NCI-H146 treated with DMSO at 0.1 percent for 48 hours (cell line): ENCODE data around the gene ZNF331.
"Not testable (repeated sequence)": the region's sequence is repeated elsewhere in the genome, so short reads cannot be mapped to it uniquely, and the experiment has no call there.

Source experiments
- DNase-seq: peaks from one replicate; lab custom pipeline; 2025; ENCODE audit not compliant: unreplicated experiment; lab: John Stamatoyannopoulos, UW

Gene ZNF331

DNA sequence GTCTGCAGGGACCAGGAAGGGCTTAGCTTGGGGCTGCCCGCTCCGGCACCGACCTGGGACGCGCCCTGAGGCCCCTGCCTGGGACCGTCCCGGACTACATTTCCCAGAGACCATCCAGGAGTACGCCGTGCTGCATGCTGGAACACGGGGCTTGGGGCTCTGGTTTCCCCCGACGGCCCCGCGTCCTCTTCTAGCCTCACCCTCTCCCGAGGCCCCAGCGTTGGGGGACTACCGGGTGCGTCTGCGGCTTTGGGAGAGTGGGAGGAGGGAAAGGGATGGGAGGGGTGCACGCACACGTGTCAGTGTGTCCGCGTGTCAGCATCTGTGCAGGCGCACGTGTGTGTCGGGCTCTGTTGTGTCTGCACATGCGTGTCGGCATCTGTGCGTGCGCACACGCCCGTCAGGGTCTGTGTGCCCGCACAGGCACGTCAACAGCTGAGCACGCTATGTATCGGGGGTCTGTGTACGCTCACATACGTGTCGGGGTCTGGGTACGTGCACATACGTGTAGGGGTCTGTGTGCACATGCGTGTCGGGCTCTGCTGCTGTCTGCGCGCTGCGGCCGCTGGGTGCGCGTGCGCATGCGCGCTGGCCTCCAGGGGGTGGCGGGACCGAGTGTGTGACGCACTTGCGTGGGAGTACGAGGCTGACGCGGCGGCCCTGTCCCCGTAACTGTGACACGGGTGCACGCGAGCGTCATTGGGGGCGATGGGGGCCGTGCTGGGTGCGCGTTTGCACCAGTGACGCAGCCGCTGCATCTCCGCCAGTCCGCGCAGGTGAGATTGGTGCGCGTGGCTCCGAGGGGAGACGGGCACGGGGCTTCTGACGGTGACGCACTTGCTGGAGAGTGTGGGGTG, at the start of gene ZNF331:
TSS of gene ZNF331 (plus strand) at position 625 of the 857 bp plus-strand sequence. CDS start 31,232 bp downstream, outside the sequence.
- DNase-seq: peak; percentile 30

- DNase-seq: no peak
Measured at GRCh38 chr19:53492153-53492552, 45.8 kb upstream of the ZNF331 start.

- DNase-seq: not testable (repeated sequence)
Measured at GRCh38 chr19:53497311-53498023, 40.5 kb upstream of the ZNF331 start.

- not testable (repeated sequence) for DNase-seq
Measured at GRCh38 chr19:53498024-53498395, 39.9 kb upstream of the ZNF331 start.

DNA sequence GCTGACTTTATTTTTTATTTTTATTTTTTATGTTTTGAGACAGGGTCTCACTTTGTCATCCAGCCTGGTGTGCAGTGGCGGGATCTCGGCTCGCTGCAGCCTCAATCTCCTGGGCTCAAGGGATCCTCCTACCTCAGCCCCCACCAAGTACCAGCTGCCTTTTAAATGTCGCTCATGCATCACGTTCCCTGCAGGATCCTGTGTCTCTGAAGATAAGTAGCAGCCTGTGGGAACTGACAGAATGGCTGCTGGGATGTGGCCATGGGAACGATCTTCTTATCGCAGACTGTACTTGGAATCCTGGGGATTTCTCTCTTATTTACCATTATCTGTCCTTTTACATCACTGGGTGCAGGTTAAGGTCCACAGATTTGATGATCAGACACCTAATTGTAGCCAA, 34.8 kb upstream of the ZNF331 start:
- DNase-seq: peak; percentile 27

GRCh38 chr19:53503671-53504364, 34.1 kb upstream of the ZNF331 start:
- DNase-seq: peak; percentile 36

- DNase-seq: not testable (repeated sequence)
Measured at GRCh38 chr19:53504365-53504703, 33.6 kb upstream of the ZNF331 start.

DNA sequence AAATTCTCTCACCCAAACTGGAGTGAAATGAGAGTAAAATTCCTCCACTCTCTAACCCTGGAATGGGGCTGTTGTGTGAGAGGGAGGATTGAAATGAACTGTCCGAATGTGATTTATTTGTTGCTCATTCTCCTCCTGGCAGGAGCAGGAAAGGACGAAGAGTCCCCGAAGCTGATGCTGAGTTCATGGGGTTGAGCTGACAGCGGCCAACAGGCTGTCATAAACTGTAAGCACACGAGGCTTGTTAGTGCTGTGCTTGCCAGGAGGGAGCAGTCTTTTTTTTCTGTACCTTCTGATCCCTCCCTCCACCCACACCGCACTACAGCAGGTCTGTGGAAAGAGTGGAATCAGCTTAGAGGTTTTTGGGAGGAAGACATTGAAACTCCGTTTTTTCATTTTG, 33.1 kb upstream of the ZNF331 start:
- DNase-seq: peak; percentile 4

DNA sequence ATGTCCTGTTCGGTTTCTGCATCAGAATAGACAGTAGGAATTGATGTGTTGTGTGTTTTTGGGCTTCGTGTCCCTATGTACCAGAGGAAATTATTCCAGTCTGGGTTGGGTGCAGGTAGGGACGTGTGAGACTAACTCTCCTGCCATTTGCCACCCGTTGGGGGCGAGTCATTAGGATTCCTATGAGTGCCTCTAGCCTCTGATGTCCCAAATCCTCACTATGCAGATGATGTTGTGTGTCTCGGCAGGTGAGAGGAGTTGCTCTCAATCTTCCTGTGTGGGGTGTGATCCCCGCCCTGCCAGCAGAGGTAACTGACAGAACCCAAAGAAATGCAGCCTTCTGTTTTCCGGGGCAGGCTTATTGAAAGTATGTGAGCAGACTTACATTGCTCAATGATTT, 31.2 kb upstream of the ZNF331 start:
- DNase-seq: no peak

DNA sequence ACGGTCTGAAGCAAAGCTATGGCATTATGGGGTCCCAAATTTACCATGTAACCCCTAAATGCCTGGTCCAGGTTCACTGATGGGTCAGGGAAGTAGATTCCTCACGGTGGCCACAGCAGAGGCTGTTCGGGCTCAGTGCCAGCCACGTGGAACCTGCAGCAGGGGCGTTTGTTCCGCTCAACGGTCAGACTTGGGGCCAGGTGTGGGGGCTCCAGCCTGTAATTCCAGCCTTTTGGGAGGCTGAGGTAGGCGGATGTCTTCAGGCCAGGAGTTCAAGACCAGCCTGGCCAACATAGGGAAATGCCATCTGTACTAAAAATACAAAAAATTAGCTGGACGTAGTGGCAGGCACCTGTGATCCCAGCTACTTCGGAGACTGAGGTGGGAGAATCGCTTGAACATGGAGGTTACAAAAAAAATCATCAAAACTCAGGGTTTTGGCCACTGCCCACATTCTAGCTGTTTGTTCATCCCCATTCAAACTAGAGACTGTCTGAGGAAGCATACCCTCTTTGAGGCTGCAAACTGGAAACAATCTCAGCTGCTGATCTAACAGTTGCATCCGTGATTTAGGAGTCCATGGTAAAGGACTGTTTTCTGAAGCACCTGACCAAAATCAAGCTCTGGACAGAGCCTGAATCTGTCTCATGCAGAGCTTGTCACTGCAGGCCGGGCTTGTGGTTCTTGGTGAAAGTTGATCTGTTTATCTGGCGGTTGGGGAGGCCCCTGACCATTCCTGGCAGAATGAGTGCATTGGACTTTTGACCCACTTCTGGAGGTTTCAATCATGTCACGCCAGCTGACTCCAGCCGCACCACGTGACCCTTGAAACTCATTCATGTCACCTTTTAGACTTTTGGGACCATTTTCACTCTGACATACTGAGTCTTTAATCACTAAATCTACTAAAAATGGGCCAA, 30.2 kb upstream of the ZNF331 start:
- no peak for DNase-seq

DNA sequence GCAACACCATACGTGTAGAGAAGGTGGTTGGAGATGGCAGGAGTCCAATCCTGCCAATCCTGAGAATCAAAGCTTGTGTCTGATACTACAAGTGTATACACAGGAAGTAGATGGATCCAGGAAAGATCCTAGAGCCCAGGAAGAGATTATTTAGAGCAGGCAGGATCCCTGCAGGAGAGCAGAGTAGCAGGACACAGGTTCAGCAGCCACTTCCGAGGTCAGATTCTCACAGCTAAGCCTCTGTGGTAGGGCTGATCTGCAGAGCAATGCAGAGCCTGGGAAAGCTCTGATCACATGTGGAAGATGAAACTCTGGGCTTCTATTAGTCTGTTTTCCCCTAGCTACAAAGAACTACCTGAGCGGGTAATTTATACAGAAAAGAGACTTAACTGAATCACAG, 28.5 kb upstream of the ZNF331 start:
- no peak for DNase-seq

GRCh38 chr19:53509845-53510244, 28.1 kb upstream of the ZNF331 start:
- DNase-seq: no peak

DNA sequence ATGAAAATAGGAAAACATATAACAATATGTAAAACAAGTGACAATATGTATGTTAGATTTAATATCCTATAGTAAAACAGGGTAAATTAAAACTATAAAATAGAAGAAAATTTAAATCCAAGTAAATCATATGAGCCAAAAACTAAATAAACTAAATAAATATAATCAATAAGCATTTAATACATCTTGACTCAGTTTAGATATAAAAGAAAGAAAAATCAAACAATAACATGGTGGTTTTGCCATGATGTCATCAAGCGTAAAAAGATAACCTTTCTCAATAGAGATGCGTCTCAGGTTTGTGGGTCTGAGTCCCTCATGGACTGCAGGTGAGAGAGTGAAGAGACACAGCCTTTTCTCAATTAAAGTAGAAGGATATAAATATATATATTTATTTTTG, 26.6 kb upstream of the ZNF331 start:
- DNase-seq: no peak

GRCh38 chr19:53511933-53512374, 26.0 kb upstream of the ZNF331 start:
- DNase-seq: peak; percentile 27

DNA sequence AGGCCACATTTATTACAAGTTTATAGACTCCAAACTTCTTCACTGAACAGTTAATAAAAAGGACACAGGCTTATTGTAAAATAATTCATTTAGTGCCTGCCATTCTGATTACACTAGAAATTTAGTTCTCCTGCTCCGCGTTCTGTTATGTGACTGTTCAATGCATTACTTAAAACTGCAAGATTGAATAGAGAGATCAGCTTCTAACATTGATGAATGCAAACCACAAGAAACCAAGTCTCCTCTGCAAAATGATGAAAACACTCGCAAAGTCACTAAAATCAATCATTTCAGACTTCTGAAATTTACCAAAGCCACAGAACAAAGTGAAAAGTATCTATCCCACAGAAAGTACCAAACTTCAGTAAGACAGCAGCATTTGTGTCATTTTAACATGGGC, 22.9 kb upstream of the ZNF331 start:
- DNase-seq: not testable (repeated sequence)

DNA sequence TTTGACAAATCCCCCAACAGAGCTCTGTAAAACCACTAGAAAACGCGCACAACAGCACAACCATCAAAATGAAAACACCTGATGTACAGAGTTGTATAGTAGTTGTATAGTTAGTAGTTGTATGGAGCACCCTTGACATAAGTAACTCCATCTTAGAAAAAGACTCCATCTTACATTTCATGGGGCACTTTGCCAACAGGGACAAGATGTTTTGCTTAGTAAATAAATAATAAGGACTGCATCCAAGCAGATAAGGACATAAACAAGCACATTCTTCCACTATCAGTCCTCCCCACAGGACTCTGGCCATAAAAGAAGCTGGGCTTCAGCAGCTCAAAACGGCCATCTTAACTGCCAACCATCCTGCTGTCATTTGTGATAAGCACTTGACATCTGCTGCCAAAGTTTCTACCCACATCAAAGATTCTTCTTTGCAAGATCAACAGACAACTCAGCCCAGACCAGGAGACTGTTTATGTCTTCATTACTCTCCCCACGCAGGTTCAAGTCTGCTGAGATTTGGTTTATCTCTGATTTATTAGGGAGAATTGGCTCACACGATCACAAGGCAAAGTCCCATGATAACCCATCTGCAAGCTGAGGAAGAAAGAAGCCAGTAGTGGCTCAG, 20.7 kb upstream of the ZNF331 start:
- no peak for DNase-seq

DNA sequence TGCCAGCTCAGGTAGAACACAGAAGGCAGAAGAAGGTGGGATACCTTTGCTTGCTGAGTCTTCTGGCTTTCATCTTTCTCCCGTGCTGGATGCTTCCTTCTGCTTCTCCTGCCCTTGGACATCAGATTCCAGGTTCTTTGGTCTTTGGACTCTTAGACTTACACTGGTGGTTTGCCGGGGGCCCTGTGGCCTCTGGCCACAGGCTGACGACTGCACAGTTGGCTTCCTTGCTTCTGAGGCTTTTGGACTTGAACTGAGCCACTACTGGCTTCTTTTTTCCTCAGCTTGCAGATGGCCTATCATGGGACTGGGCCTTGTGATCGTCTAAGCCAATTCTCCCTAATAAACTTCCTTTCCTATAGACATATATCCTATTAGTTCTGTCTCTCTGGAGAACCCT, 19.8 kb upstream of the ZNF331 start:
- DNase-seq: no peak

DNA sequence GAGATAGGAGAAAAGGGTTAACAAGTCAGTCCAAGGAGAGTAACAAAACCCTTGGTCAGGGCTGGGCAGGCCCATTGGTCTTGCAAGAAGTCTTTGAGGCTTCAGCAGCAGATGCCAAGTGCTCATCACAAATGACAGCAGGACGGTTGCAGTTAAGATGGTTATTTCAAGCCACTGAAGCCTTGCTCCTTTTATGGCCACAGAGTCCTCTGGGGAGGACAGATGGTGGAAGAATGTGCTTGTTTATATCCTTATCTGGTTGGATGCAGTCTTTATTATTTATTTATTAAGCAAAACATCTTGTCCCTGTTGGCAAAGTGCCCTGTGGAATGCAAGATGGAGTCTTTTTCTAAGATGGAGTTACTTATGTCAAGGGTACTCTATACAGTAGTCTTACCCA, 19.2 kb upstream of the ZNF331 start:
- DNase-seq: no peak

DNA sequence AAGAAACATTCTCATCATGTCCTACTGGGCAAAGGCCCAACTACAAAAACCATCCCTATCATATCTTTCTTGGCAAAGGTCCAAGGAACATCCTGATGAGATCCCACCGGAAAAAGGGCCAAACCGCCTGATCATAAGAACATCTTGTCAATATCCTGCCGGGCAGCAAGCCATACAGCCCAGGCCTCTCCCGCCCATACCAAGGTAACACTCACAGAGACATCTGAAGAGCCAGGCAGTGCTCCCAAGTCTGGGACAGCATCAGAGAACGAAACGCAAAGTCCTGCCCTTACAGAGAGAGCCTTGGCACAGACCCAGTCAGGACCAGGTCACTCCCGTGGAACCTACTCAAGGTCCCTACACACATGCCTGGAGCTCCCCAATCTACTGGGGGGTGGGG, 18.5 kb upstream of the ZNF331 start:
- no peak for DNase-seq

DNA sequence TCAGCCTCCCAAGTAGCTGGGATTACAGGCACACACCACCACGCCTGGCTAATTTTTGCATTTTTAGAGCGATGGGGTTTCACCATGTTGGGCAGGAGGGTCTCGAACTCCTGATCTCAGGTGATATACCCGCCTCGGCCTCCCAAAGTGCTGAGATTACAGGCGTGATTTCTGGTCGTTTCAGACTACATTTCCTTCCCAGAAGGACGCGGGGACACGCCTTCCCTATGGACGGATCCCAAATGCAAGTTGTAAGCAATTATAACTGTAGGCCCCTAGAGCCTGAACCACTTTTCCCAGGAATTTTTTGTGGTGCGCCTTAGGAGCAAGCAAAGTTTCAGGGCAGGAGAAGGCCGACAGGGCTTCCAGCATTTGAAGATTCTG, 17.8 kb upstream of the ZNF331 start:
- no peak for DNase-seq
